OCI-LY1 (cell line): ENCODE results near the gene IL31RA.

ENCODE experiments used
- H2AFZ ChIP-seq: fragments of 200-600 bp; sonication (generic), shearing (Covaris generic); 2 replicates; pipeline ENCODE4 v1.6.0; 2014; ENCODE audit warnings: antibody characterized with exemption, mild to moderate bottlenecking, low read length
- H3F3A ChIP-seq: fragments of 200-600 bp; sonication (generic), shearing (Covaris generic); 2 replicates; pipeline ENCODE4 v1.6.0; 2014; ENCODE audit warnings: mild to moderate bottlenecking, antibody characterized with exemption, low read length, moderate library complexity; ENCODE audit not compliant: insufficient read depth
- H3K27ac ChIP-seq: fragments of 200-600 bp; sonication (generic); 2 replicates; pipeline ENCODE4 v1.5.1; 2014; ENCODE audit warnings: low read length, mixed run types, mild to moderate bottlenecking, low read depth; ENCODE audit not compliant: poor library complexity, severe bottlenecking
- H3K27me3 ChIP-seq: fragments of 200-600 bp; sonication (generic); 2 replicates; pipeline ENCODE4 v1.6.0; 2014; ENCODE audit warnings: antibody characterized with exemption, mild to moderate bottlenecking, low read length, moderate library complexity; ENCODE audit not compliant: insufficient read depth
- H3K36me3 ChIP-seq: fragments of 200-600 bp; sonication (generic); 2 replicates; pipeline ENCODE4 v1.6.1; 2014; ENCODE audit warnings: mild to moderate bottlenecking, antibody characterized with exemption, low read length, moderate library complexity, mixed read lengths; ENCODE audit not compliant: insufficient read depth
- H3K4me1 ChIP-seq: fragments of 200-600 bp; sonication (generic); 2 replicates; pipeline ENCODE4 v1.5.1; 2014; ENCODE audit warnings: mild to moderate bottlenecking, low read length, moderate library complexity; ENCODE audit not compliant: insufficient read depth, severe bottlenecking
- H3K4me2 ChIP-seq: fragments of 200-600 bp; sonication (generic), shearing (Covaris generic); 2 replicates; pipeline ENCODE4 v1.6.1; 2014; ENCODE audit warnings: low read length
- H3K4me3 ChIP-seq: fragments of 200-600 bp; sonication (generic); 2 replicates; pipeline ENCODE4 v1.5.1; 2014; ENCODE audit warnings: low read length, low read depth, mild to moderate bottlenecking, mixed read lengths; ENCODE audit not compliant: poor library complexity, severe bottlenecking
- H3K79me2 ChIP-seq: fragments of 200-600 bp; shearing (Covaris generic); 2 replicates; pipeline ENCODE4 v1.6.1; 2016; ENCODE audit warnings: mixed run types, low read length, mixed read lengths; ENCODE audit not compliant: insufficient read depth
- H3K9ac ChIP-seq: fragments of 200-600 bp; sonication (generic), shearing (Covaris generic); 2 replicates; pipeline ENCODE4 v1.6.1; 2014; ENCODE audit warnings: mild to moderate bottlenecking, low read length, mixed read lengths
- H3K9me2 ChIP-seq: fragments of 200-600 bp; sonication (generic), shearing (Covaris generic); 2 replicates; pipeline ENCODE4 v1.6.1; 2014; ENCODE audit warnings: low read depth, mild to moderate bottlenecking, low read length, mixed read lengths
- H3K9me3 ChIP-seq: fragments of 200-600 bp; shearing (Covaris generic); 2 replicates; pipeline ENCODE4 v1.6.1; 2014; ENCODE audit warnings: low read length, mixed read lengths
- H4K20me1 ChIP-seq: fragments of 200-600 bp; sonication (generic), shearing (Covaris generic); 2 replicates; pipeline ENCODE4 v1.6.0; 2016; ENCODE audit warnings: mild to moderate bottlenecking, low read length; ENCODE audit not compliant: insufficient read depth
- EZH2 ChIP-seq: fragments of 200-600 bp; sonication (generic), shearing (Covaris generic); IDR thresholded peaks from 2 replicates; pipeline ENCODE4 v1.8.0; 2017; ENCODE audit warnings: borderline replicate concordance, mixed run types, mild to moderate bottlenecking, antibody characterized with exemption, low read length, moderate library complexity, mixed read lengths
- TF ChIP-seq, protein P1 (sequence below): fragments of 200-600 bp; sonication (generic), shearing (Covaris generic); IDR thresholded peaks from 2 replicates; pipeline ENCODE4 v1.5.1; 2017; ENCODE audit warnings: mild to moderate bottlenecking, antibody characterized with exemption, low read length, moderate library complexity, mixed read lengths

The IL31RA gene

DNA sequence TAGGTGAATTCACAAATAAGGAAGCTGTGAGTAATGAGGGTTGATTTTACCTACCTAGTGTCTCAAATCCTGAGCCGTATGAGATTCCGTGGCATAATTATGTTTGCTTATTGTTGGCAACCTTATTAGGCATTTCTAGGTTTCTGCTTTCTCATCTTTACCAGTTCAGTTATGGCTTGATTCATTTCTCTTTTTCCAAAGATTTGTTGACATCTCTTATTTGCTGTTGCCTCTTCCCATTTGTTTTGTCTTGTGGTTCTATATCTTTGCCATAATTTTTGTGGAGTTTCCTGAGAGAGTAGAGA, 470 bp downstream of the IL31RA start:
- H3K9me2 ChIP-seq = no peaks in the 10 kb centered on the region
- TF ChIP-seq, protein P1, sequence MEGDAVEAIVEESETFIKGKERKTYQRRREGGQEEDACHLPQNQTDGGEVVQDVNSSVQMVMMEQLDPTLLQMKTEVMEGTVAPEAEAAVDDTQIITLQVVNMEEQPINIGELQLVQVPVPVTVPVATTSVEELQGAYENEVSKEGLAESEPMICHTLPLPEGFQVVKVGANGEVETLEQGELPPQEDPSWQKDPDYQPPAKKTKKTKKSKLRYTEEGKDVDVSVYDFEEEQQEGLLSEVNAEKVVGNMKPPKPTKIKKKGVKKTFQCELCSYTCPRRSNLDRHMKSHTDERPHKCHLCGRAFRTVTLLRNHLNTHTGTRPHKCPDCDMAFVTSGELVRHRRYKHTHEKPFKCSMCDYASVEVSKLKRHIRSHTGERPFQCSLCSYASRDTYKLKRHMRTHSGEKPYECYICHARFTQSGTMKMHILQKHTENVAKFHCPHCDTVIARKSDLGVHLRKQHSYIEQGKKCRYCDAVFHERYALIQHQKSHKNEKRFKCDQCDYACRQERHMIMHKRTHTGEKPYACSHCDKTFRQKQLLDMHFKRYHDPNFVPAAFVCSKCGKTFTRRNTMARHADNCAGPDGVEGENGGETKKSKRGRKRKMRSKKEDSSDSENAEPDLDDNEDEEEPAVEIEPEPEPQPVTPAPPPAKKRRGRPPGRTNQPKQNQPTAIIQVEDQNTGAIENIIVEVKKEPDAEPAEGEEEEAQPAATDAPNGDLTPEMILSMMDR = no peak
- no peak for TF ChIP-seq EZH2
- no peak overlapping the region for H3K4me2 ChIP-seq
- no peaks in the 10 kb centered on the region for H3F3A ChIP-seq
- no peaks in the 10 kb centered on the region for H3K79me2 ChIP-seq
- no peaks in the 10 kb centered on the region for H3K4me1 ChIP-seq
- H3K36me3 ChIP-seq = no peaks in the 10 kb centered on the region
- no peaks in the 10 kb centered on the region for H3K27me3 ChIP-seq
- H3K9me3 ChIP-seq = no peaks in the 10 kb centered on the region
- H3K4me3 ChIP-seq = no peak overlapping the region
- no peaks in the 10 kb centered on the region for H4K20me1 ChIP-seq
- H2AFZ ChIP-seq = no peak overlapping the region
- H3K9ac ChIP-seq = no peak overlapping the region
- H3K27ac ChIP-seq = no peak overlapping the region

DNA sequence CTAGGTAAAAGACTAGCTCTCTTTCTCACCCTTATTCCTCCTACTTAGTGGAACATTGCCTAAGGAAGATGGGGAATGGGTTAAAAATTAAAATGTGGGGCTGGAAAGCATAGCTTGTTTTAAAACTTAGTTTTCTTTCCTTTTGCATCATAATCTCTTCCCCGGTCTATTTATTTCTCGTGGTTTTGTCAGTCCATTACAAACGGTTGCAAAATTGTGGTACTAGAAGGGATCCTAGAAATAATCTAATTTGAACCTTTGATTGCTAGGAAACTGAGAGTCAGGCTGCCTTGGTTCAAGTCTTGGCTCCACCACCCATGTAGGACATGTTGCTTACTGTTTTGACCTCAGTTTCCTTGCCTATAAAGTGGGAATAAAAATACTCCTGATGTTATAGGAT, 1.3 kb downstream of the IL31RA start:
- Histone ChIP-seq H3F3A (no peaks in the 10 kb centered on the region), H3K27me3 (no peaks in the 10 kb centered on the region), H3K4me1 (no peaks in the 10 kb centered on the region), H3K4me3 (no peak overlapping the region), H2AFZ (no peak overlapping the region), H3K79me2 (no peaks in the 10 kb centered on the region), H3K36me3 (no peaks in the 10 kb centered on the region), H3K4me2 (no peak overlapping the region), H3K27ac (no peak overlapping the region), H3K9ac (no peak overlapping the region), H3K9me3 (no peaks in the 10 kb centered on the region), H3K9me2 (no peaks in the 10 kb centered on the region), H4K20me1 (no peaks in the 10 kb centered on the region)
- TF ChIP-seq EZH2 = no peak
- TF ChIP-seq, protein P1 = no peak

DNA sequence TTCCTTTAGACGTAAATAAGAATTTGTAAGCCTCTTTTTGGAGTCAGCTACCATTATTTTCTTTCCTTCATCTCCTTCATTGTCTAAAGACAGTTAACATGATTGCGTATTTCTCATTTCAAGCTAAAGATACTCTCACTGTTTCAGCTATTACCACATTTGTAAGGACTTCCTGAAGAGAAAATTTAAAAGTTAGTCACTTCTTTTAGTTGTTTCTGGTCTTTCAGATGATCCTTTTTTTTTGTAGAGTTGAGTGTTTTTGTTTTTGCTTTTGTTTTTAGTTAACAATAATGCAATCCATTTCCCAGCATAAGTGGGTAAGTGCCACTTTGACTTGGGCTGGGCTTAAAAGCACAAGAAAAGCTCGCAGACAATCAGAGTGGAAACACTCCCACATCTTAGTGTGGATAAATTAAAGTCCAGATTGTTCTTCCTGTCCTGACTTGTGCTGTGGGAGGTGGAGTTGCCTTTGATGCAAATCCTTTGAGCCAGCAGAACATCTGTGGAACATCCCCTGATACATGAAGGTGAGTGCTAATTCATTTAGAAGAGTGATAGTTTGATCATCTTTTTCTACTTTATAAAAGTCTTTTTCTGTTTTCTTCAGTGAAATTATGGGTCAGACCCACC, 2.0 kb downstream of the IL31RA start:
- TF ChIP-seq, protein P1 = no peak
- TF ChIP-seq EZH2 = no peak
- Histone ChIP-seq H3K4me1 (no peaks in the 10 kb centered on the region), H3K4me2 (no peak overlapping the region), H3K4me3 (no peak overlapping the region), H3K79me2 (no peaks in the 10 kb centered on the region), H3K27ac (no peak overlapping the region), H4K20me1 (no peaks in the 10 kb centered on the region), H3K9ac (no peak overlapping the region), H3K27me3 (no peaks in the 10 kb centered on the region), H2AFZ (no peak overlapping the region), H3K9me2 (no peaks in the 10 kb centered on the region), H3K36me3 (no peaks in the 10 kb centered on the region), H3K9me3 (no peaks in the 10 kb centered on the region), H3F3A (no peaks in the 10 kb centered on the region)
